Measurements from ENCODE around the gene CBX1.

CBX1 gene

DNA sequence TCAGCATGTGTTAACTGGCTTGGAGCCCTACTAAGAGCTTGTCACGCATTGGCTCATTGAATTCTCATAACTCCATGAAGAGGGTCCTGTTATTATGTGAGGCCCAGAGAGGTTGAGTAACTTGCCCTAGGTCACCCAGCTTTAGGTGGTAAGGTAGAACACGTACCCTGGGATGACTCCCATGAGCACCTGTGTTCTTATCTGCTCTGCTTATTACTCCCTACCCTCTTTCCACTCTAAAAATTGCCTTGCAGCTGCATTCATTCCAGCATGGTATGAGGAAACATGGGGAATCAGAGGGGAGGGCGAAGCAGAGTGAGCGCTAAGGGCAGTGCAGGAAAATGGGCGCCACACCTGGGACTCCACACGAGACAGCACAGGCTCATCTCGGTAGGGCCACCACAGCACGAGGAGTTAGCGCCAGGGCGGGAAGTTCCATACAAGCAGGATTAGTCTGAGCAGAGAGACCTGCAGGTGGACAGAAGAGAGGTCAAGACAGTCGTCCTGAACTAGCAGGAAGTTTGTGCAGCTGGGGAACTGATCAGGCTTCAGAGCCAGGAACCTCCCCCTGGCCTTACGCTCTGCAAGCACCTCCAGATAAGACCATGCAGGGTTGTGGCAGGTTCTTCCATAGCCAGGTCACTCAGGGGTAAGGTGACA lies 73.8 kb downstream of the CBX1 start:
- DNase-seq (ENCODE audit: low read depth in 4 of 4, low spot score in 1 of 4), result no peak

DNA sequence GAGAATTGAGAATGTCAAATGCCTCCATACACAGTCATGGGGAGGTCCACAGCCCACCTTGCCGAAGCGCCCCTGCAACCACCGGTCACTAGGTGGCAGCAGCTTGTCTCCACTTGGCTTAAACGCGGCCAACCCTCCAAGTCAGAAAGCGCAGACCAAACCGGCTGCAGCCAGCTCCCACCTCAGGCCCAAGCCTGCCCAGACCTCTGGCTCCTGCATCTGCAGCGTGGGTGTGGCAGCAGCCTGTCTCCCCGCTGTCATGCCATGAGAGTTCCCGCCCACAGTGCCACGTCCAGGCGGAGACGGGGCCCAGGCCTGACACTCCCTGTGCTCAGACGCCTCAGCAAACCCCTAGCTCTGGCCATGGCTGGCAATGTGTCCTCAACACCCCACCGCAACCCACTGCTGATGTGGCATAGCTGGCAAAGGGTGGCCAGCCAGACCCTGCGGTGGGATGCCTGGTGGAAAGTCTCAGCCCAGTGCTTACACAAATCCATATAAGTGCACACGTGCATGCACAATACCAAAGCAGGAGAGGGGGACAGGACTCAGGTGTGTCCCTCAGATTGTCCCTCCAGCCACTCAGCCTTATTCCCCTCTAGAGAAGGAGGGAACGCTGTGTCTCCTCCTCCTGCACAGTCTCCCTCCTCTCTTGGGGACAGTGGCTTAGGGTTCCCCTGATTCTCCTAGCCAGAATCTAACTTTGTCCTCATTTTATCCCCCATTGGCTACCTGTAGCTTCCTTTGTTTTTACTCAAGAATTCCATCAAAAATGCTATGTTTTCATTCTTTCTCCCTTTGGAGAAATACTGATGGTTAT lies 74.6 kb downstream of the CBX1 start:
- peak in 2 of 4 experiments; percentile 54 to 58 for DNase-seq (ENCODE audit: low read depth in 4 of 4, low spot score in 1 of 4)

DNA sequence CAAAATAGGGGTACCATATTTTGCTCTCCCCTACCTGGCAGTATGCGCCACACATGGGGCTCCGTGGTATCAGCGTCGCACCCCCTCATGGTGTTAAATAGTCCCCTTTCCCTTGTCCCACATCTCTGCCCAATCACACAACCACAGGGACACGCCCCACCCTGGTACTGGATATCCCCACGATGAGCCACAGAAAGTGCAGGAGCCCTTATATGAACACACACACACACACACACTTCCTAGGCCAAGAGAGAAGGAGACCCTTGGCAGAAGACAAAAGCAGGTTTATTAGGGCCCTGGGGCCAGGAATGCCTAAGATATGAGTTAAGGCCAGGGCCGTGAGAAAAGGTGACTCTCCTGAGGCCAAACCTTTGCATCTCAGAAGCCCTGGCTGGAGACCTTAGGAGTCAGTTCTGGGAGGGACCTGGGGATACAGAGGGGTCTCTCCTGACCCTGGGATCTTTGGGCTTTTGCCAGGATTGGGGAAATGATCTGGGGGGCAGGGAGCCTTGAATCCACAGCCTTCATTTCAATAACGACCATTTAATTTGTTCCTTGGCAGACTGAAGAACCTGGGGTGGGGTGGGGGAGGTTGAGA lies 75.3 kb downstream of the CBX1 start:
- DNase-seq (ENCODE audit: low read depth in 4 of 4, low spot score in 1 of 4), result no peak

DNA sequence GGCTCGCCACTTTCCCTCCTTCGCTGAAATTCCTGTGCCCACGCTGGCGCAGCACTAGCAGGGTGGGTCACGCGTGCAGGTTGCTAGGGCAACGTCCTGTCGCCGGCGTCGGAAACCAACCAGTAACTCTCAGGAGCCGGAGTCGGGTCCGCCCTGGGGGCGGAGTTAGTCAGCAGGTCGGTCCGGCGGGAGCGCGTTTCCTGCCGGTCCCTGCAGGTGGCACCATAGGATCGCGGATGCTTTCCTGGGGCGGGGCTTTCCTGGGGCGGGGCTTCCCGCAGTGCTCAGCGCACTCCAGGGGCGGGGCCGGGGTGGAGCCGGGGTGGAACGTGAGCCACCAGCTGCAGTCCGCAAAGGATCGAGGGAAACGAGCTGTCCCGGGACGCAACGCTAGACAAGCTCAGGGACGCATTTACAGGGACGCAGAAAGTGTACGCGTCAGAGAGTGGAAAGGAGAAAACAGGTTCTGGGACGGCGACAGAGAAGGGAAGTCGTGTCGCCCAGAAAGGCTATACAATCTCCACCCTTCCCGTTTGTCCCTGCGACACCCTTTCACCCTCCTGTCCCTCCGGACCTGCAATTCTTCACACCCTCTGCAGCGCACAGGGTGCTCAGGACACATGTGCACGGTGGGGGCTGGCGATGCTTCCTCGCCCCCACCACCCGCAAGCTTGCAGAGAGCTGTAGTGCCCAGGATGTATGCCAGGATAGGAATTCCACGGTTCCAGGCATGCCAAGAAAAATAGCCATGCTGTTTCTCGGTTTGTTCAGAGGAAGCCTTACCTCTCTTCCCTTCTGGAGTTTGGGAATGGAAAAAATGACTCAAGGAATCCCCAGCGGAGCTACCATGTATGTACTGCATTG lies 76.0 kb downstream of the CBX1 start:
- peak; percentile 95 to 99 (median 97) for DNase-seq (ENCODE audit: low read depth in 4 of 4, low spot score in 1 of 4)

DNA sequence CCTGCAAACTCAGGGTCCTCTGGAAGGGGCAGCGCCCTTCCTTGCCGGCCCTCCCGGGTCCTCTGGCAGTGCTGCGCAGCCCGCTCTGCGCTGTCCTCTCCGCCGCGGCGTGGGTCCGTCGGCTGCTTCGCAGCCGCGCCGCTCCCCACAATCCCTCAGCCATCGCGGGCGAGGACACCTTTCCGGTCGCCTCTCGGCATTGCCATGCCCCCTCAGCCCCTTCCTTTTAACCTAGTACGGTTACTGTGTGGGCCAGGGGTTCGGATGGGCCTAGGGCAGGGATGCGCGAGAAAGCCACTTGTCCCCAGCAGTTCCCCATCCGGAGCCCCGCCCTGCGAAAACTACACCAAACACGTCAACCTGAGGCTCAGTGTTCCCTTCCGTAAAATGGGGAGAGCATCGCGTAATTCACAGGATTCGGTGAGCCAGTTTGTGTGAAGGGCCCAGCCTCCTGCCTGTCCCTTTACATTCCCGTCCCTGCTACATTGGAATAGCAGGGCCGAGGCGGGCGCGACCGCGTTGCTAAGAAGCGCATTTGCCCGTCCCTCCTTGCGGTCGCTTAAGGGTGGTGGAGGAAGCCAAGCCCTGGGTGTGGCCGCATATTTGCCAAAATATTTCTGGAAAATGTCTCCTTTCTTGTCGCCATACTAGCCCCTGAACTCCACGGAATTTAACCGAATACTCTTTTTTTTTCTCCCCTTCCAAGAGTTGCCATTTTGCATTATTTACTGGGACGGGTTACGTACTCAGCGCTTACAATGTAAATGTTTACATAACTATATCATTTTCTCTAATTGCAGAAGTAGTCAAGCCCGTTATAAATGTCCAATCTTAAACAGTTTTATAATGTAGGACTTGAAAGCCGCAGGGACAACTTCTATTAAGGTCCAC lies 76.9 kb downstream of the CBX1 start:
- no peak for DNase-seq (ENCODE audit: low read depth in 4 of 4, low spot score in 1 of 4)

DNA sequence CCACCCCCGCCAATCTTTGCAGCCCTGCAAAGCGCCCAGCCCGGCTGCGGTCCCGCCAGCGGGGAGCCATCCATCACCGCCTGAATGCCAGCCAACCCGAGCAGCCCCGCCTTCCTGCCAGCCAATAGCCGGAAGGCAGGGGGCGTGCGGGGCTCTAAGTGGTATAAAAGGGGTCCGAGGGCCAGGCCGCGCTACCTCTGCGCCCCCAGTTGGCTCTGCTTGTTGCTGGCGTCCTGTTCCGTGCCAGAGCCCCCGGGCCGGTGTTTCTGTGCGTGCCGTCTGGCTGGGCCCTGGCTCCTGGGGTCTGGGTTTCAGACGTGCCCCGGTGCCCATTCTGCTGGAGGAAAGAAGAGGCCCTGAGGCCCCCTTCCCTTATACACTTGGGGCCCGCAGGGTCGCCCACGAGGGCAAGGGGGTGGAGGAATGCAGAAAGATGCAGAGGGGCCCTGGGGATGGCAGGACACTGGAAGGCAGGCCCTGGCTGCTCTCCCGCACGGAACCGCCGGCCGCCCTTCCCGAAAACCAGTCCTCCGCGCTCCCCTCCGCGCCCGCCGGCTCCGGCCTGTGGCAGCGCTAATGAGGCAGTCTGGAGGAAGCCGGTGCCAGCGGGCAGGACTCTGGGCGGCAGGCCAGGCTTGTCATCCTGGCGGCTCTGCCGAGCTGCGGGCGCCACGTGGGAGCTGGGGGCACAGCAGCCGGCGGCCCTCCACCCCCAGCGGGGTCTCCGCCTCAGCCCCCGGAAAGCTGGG lies 77.7 kb downstream of the CBX1 start:
- DNase-seq (ENCODE audit: low read depth in 4 of 4, low spot score in 1 of 4), result peak in 1 of 4 experiments; percentile 27

DNA sequence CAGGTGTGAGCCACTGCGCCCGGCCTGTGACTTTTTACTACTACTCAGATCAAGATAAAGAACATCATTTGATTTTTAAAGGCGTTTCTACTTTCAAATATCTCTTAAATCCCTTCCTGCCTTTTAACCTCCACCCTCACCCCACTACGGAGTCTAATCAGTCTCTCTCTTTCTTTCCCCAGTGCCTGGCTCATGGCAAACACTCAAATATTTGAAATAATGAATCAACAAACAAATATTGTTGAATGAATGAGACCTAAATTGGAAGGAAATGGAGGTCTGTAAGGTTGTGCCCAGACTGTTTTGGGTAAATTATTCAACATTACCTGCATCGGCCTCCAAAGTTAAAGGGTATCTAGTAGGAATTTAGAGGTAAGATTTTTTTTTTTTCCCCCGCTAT lies 78.4 kb downstream of the CBX1 start:
- DNase-seq (ENCODE audit: low read depth in 4 of 4, low spot score in 1 of 4), result no peak

DNA sequence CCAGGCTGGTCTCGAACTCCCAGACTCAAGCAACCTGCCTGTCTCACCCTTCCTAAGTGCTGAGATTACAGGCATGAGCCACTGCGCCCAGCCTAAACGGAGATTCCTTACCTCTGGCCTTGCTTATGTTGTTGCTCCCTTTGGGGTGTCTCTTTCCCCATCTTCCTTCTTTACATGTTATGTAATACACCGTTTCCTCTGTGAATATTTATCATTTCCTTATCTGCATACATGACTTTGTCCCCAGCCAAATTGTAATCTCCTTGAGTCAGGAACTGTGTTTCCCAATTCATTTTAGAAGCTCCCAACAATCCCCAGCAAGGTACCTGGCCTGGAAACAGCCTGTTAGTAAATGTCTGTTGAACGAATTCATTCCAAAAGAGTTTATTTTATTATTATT lies 79.3 kb downstream of the CBX1 start:
- DNase-seq (ENCODE audit: low read depth in 4 of 4, low spot score in 1 of 4), result no peak

Data from stimulated activated CD4-positive, alpha-beta T cell treated with anti-CD3 and anti-CD28 coated beads, Interleukin-1b, Interleukin-23, amount 100 ng/mL, for 24 hours (primary cell).